Stimulated activated CD8-positive, alpha-beta memory T cell treated with anti-CD3 and anti-CD28 coated beads, Interleukin-2, amount 100 ng/mL, for 1 hour (primary cell): ENCODE results near the gene BRPF1.

Experiments used
- DNase-seq, 2 donors: peaks; one replicate each; pipeline ENCODE4 v3.0.0-alpha.2; 2020; ENCODE audit warnings: low read depth in 2 of 2

BRPF1 gene

GRCh38 chr3:9791127-9791526, 59.6 kb downstream of the BRPF1 start:
- no peak for DNase-seq

GRCh38 chr3:9791790-9792404, 60.4 kb downstream of the BRPF1 start:
- DNase-seq = no peak

DNA sequence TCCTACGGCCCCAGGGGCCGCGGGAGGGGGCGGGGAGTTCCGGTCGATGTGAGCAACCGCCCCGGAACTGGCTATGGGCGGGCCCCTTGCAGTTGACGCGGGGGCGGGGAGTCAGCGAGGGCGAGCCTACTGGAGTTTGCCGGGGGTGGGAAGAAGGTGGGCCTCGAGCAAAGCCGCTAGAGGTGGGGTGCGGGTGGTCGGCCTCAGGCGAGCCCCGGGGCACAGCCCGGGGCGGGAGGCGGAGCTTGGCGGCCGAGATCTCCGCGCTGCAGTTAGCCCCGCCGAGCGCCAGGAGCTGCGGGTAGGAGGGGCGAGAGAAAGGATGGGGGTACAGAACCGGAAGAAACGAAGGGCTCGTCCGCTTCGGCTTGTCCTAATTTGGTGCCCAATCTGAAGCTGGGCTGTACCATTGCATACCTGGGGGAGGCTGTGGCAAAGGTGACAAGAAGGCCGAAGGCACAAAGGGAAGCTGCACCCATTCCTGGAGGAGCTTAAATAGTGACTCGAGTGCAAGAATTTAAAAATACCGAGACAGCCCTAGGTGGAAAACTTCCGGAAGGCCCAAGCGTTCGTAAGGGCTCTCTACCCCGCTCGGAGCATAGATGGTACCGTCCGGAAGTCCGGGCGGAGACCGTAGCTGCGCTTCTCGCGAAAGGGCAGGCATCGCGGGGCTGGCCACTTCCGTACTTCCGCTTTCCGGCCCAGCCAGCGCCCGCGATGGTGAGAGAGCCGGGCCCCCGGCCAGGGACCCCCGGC, 61.0 kb downstream of the BRPF1 start, which contains the start of the genes ARPC4 and TADA3:
ARPC4 (plus strand) TSS at position 678 of the 756 bp plus-strand sequence; CDS start at position 718, 40 bp downstream.
TADA3 (minus strand) TSS at position 69 of the 756 bp plus-strand sequence. CDS start 1,007 bp downstream, outside the sequence.
- peak; percentile 77 to 92 for DNase-seq

- no peak for DNase-seq
These were observed 61.7 kb downstream of the BRPF1 start for GRCh38 chr3:9793161-9793781.

- DNase-seq = no peak
These were observed 62.9 kb downstream of the BRPF1 start for GRCh38 chr3:9794400-9794799.

GRCh38 chr3:9795207-9795606, 63.7 kb downstream of the BRPF1 start:
- DNase-seq = no peak

DNA sequence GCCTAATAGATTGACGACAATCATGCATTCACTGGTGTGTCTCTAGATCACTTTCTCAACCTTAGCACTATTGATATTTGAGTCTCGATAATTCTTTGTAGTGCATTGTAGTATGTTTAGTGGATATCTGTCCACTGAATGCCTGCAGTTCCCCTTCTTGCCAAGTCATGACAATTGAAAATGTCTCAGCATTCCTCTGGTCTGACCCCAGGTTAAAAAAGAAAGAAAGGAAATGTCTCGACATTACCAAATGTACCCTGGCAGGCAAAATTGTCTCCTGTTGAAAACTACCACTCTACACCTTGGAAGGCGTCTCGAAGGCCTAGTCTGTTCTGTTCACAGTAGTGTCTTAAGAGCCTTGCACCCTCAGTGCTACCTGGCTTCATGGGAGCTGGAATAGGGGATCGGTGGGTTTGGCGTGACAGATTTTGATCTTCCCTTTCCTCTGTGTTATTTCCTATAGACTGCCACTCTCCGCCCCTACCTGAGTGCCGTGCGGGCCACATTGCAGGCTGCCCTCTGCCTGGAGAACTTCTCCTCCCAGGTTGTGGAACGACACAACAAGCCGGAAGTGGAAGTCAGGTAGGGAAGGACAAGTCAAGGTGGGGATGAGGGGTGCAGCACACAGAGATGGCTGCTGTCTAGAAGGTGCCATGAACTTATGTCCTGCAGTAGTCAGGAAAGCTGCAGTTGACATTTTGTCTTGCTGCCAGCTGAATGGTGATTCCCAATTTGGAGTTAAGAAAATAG, 65.8 kb downstream of the BRPF1 start:
- DNase-seq = no peak
